Measurements from ENCODE around the gene GALNT2.

GALNT2 gene

GRCh38 chr1:230197644-230198567, 130.9 kb downstream of the GALNT2 start:
- H3K27me3 ChIP-seq (ENCODE audit: low read depth), result no peaks in the 10 kb centered on the region
- H3K4me3 ChIP-seq, result no peak overlapping the region
- no peak for DNase-seq (ENCODE audit: low spot score in 2 of 2)
- in situ Hi-C loops (cut with MboI; ENCODE audit: low sequenced_read_pairs), result no loop called here
- H3K4me1 ChIP-seq, result peaks cover 3% of the 10 kb centered on the region
- H3K36me3 ChIP-seq (replicated peaks), result no peaks in the 10 kb centered on the region
- no peaks in the 10 kb centered on the region for H3K9me3 ChIP-seq

- no peaks in the 10 kb centered on the region for H3K27me3 ChIP-seq (ENCODE audit: low read depth)
- no peaks in the 10 kb centered on the region; the same call in 1 of the 2 replicates for H3K36me3 ChIP-seq (replicated peaks)
- H3K4me1 ChIP-seq, result no peaks in the 10 kb centered on the region
- no peaks in the 10 kb centered on the region for H3K9me3 ChIP-seq
- in situ Hi-C loops (cut with MboI; ENCODE audit: low sequenced_read_pairs), result no loop called here
- H3K4me3 ChIP-seq, result no peak overlapping the region
- DNase-seq (ENCODE audit: low spot score in 2 of 2), result no peak
Measured at GRCh38 chr1:230199034-230199433, 132.0 kb downstream of the GALNT2 start.

GRCh38 chr1:230199554-230199953, 132.5 kb downstream of the GALNT2 start:
- no peak for DNase-seq (ENCODE audit: low spot score in 2 of 2)
- Histone ChIP-seq H3K36me3 (replicated peaks) (peaks cover 3% of the 10 kb centered on the region), H3K27me3 (ENCODE audit: low read depth) (no peaks in the 10 kb centered on the region), H3K4me1 (no peaks in the 10 kb centered on the region), H3K4me3 (no peak overlapping the region), H3K9me3 (no peaks in the 10 kb centered on the region)
- in situ Hi-C loops (cut with MboI; ENCODE audit: low sequenced_read_pairs), result no loop called here

GRCh38 chr1:230200276-230200675, 133.2 kb downstream of the GALNT2 start:
- Histone ChIP-seq H3K4me1 (no peaks in the 10 kb centered on the region), H3K9me3 (no peaks in the 10 kb centered on the region), H3K36me3 (replicated peaks) (peaks cover 6% of the 10 kb centered on the region), H3K4me3 (no peak overlapping the region), H3K27me3 (ENCODE audit: low read depth) (no peaks in the 10 kb centered on the region)
- in situ Hi-C loops (cut with MboI; ENCODE audit: low sequenced_read_pairs), result no loop called here
- DNase-seq (ENCODE audit: low spot score in 2 of 2), result no peak

GRCh38 chr1:230201445-230201844, 134.4 kb downstream of the GALNT2 start:
- Histone ChIP-seq H3K36me3 (replicated peaks) (peaks cover 6% of the 10 kb centered on the region), H3K4me3 (no peak overlapping the region), H3K27me3 (ENCODE audit: low read depth) (no peaks in the 10 kb centered on the region), H3K4me1 (no peaks in the 10 kb centered on the region), H3K9me3 (no peaks in the 10 kb centered on the region)
- in situ Hi-C loops (cut with MboI; ENCODE audit: low sequenced_read_pairs), result no loop called here
- DNase-seq (ENCODE audit: low spot score in 2 of 2), result no peak

- Histone ChIP-seq H3K27me3 (ENCODE audit: low read depth) (no peaks in the 10 kb centered on the region), H3K36me3 (replicated peaks) (peaks cover 6% of the 10 kb centered on the region), H3K4me3 (no peak overlapping the region), H3K4me1 (no peaks in the 10 kb centered on the region), H3K9me3 (no peaks in the 10 kb centered on the region)
- in situ Hi-C loops (cut with MboI; ENCODE audit: low sequenced_read_pairs), result no loop called here
- DNase-seq (ENCODE audit: low spot score in 2 of 2), result no peak
Measured at GRCh38 chr1:230204842-230205241, 137.8 kb downstream of the GALNT2 start.

GRCh38 chr1:230205719-230206198, 138.7 kb downstream of the GALNT2 start:
- H3K4me1 ChIP-seq, result no peaks in the 10 kb centered on the region
- H3K27me3 ChIP-seq (ENCODE audit: low read depth), result no peaks in the 10 kb centered on the region
- H3K4me3 ChIP-seq, result no peak overlapping the region
- in situ Hi-C loops (cut with MboI; ENCODE audit: low sequenced_read_pairs), result no loop called here
- H3K36me3 ChIP-seq (replicated peaks), result peaks cover 6% of the 10 kb centered on the region
- no peak for DNase-seq (ENCODE audit: low spot score in 2 of 2)
- H3K9me3 ChIP-seq, result no peaks in the 10 kb centered on the region

GRCh38 chr1:230206207-230206606, 139.2 kb downstream of the GALNT2 start:
- Histone ChIP-seq H3K4me1 (no peaks in the 10 kb centered on the region), H3K9me3 (no peaks in the 10 kb centered on the region), H3K4me3 (no peak overlapping the region), H3K36me3 (replicated peaks) (peaks cover 6% of the 10 kb centered on the region), H3K27me3 (ENCODE audit: low read depth) (no peaks in the 10 kb centered on the region)
- in situ Hi-C loops (cut with MboI; ENCODE audit: low sequenced_read_pairs), result no loop called here
- DNase-seq (ENCODE audit: low spot score in 2 of 2), result no peak

- Histone ChIP-seq H3K9me3 (no peaks in the 10 kb centered on the region), H3K36me3 (replicated peaks) (peaks cover 6% of the 10 kb centered on the region), H3K4me3 (no peak overlapping the region), H3K27me3 (ENCODE audit: low read depth) (no peaks in the 10 kb centered on the region), H3K4me1 (no peaks in the 10 kb centered on the region)
- in situ Hi-C loops (cut with MboI; ENCODE audit: low sequenced_read_pairs), result no loop called here
- no peak for DNase-seq (ENCODE audit: low spot score in 2 of 2)
Measured at GRCh38 chr1:230206976-230207375, 139.9 kb downstream of the GALNT2 start.

- Histone ChIP-seq H3K4me1 (no peaks in the 10 kb centered on the region), H3K27me3 (ENCODE audit: low read depth) (no peaks in the 10 kb centered on the region), H3K4me3 (no peak overlapping the region), H3K36me3 (replicated peaks) (peaks cover 6% of the 10 kb centered on the region), H3K9me3 (no peaks in the 10 kb centered on the region)
- in situ Hi-C loops (cut with MboI; ENCODE audit: low sequenced_read_pairs), result no loop called here
- DNase-seq (ENCODE audit: low spot score in 2 of 2), result no peak
Measured at GRCh38 chr1:230207598-230207997, 140.6 kb downstream of the GALNT2 start.

GRCh38 chr1:230208619-230209261, 141.7 kb downstream of the GALNT2 start:
- DNase-seq (ENCODE audit: low spot score in 2 of 2), result no peak
- H3K27me3 ChIP-seq (ENCODE audit: low read depth), result no peaks in the 10 kb centered on the region
- H3K9me3 ChIP-seq, result no peaks in the 10 kb centered on the region
- H3K4me3 ChIP-seq, result no peak overlapping the region
- no peaks in the 10 kb centered on the region for H3K4me1 ChIP-seq
- in situ Hi-C loops (cut with MboI; ENCODE audit: low sequenced_read_pairs), result no loop called here
- peaks cover 6% of the 10 kb centered on the region for H3K36me3 ChIP-seq (replicated peaks)

- H3K4me1 ChIP-seq, result no peaks in the 10 kb centered on the region
- no peaks in the 10 kb centered on the region for H3K27me3 ChIP-seq (ENCODE audit: low read depth)
- in situ Hi-C loops (cut with MboI; ENCODE audit: low sequenced_read_pairs), result no loop called here
- DNase-seq (ENCODE audit: low spot score in 2 of 2), result no peak
- H3K36me3 ChIP-seq (replicated peaks), result no peaks in the 10 kb centered on the region
- H3K4me3 ChIP-seq, result no peak overlapping the region
- H3K9me3 ChIP-seq, result no peaks in the 10 kb centered on the region
Measured at GRCh38 chr1:230210326-230210980, 143.4 kb downstream of the GALNT2 start.

GRCh38 chr1:230210981-230211336, 143.9 kb downstream of the GALNT2 start:
- in situ Hi-C loops (cut with MboI; ENCODE audit: low sequenced_read_pairs), result no loop called here
- Histone ChIP-seq H3K27me3 (ENCODE audit: low read depth) (no peaks in the 10 kb centered on the region), H3K4me3 (no peak overlapping the region), H3K4me1 (no peaks in the 10 kb centered on the region), H3K36me3 (replicated peaks) (no peaks in the 10 kb centered on the region), H3K9me3 (no peaks in the 10 kb centered on the region)
- DNase-seq (ENCODE audit: low spot score in 2 of 2), result no peak

Measured in HAP-1 (cell line).